HG03520 (cell line): ENCODE results near the gene CASK.

Source experiments
- ATAC-seq: cut with Tn5 transposase; IDR thresholded peaks from one replicate; pipeline ENCODE4 v1.9.1; 2021; ENCODE audit warnings: mild to moderate bottlenecking, moderate library complexity; ENCODE audit not compliant: unreplicated experiment

CASK gene

GRCh38 chrX:41917517-41917916 lies 5.8 kb downstream of the CASK start:
- ATAC-seq = no peak

GRCh38 chrX:41913476-41913875 lies 9.9 kb downstream of the CASK start:
- ATAC-seq = no peak

GRCh38 chrX:41912923-41913322 lies 10.4 kb downstream of the CASK start:
- no peak for ATAC-seq

GRCh38 chrX:41909068-41909467 lies 14.3 kb downstream of the CASK start:
- no peak for ATAC-seq

- no peak for ATAC-seq
Measured at GRCh38 chrX:41906515-41907187, 16.7 kb downstream of the CASK start.

GRCh38 chrX:41903544-41903943 lies 19.8 kb downstream of the CASK start:
- ATAC-seq = no peak

- ATAC-seq = no peak
Measured at GRCh38 chrX:41900321-41900720, 23.0 kb downstream of the CASK start.

GRCh38 chrX:41895826-41896225 lies 27.5 kb downstream of the CASK start:
- no peak for ATAC-seq

- ATAC-seq = no peak
Measured at GRCh38 chrX:41890026-41890423, 33.3 kb downstream of the CASK start.

- ATAC-seq = no peak
Measured at GRCh38 chrX:41889317-41890025, 33.9 kb downstream of the CASK start.

GRCh38 chrX:41887691-41888090 lies 35.7 kb downstream of the CASK start:
- ATAC-seq = no peak

- no peak for ATAC-seq
Measured at GRCh38 chrX:41885724-41886123, 37.6 kb downstream of the CASK start.

- no peak for ATAC-seq
Measured at GRCh38 chrX:41881166-41881565, 42.2 kb downstream of the CASK start.

- no peak for ATAC-seq
Measured at GRCh38 chrX:41877167-41877566, 46.2 kb downstream of the CASK start.

- no peak for ATAC-seq
Measured at GRCh38 chrX:41875142-41875541, 48.2 kb downstream of the CASK start.

- ATAC-seq = no peak
Measured at GRCh38 chrX:41870719-41871151, 52.6 kb downstream of the CASK start.

GRCh38 chrX:41868392-41868977 lies 54.9 kb downstream of the CASK start:
- no peak for ATAC-seq

- no peak for ATAC-seq
Measured at GRCh38 chrX:41863343-41864203, 59.8 kb downstream of the CASK start.

GRCh38 chrX:41862562-41863184 lies 60.7 kb downstream of the CASK start:
- no peak for ATAC-seq

GRCh38 chrX:41858161-41858775 lies 65.1 kb downstream of the CASK start:
- ATAC-seq = no peak
